ENCODE measurements around the gene FAH.

FAH gene

DNA sequence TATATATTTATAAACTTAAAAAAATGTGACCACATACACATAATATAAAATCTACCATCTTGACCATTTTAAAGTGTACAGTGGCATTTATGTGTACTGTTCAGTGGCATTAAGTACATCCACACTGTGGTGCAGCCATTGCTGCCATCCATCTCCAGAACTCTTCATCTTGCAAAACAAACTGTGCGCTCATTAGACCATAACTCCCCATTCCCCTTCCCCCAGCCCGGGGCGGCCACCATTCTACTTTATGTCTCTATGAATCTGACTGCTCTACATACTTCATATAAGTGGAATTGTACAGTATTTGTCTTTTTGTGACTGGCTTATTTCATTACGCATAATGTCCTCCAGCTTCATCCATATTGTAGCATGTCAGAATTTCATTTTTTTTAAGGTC, 51.4 kb downstream of the FAH start:
- no peak overlapping the region for H3K27ac ChIP-seq
- TF ChIP-seq ZFX (IDR thresholded peaks at IDR 0.05; ENCODE audit: borderline replicate concordance) (no peak), CTCF (IDR thresholded peaks at IDR 0.05) (no peak)

GRCh38 chr15:80207887-80208286, 55.1 kb downstream of the FAH start:
- no peak overlapping the region for H3K27ac ChIP-seq
- TF ChIP-seq ZFX (IDR thresholded peaks at IDR 0.05; ENCODE audit: borderline replicate concordance) (no peak), CTCF (IDR thresholded peaks at IDR 0.05) (no peak)

- TF ChIP-seq ZFX (IDR thresholded peaks at IDR 0.05; ENCODE audit: borderline replicate concordance), result no peak
- no peak for TF ChIP-seq CTCF (IDR thresholded peaks at IDR 0.05)
- H3K27ac ChIP-seq, result no peak overlapping the region
Measured at GRCh38 chr15:80208758-80209734, 56.2 kb downstream of the FAH start.

GRCh38 chr15:80210611-80211573, 58.1 kb downstream of the FAH start:
- TF ChIP-seq CTCF (IDR thresholded peaks at IDR 0.05) (no peak), ZFX (IDR thresholded peaks at IDR 0.05; ENCODE audit: borderline replicate concordance) (no peak)

GRCh38 chr15:80211976-80212375, 59.2 kb downstream of the FAH start:
- no peak for TF ChIP-seq CTCF (IDR thresholded peaks at IDR 0.05)
- no peak for TF ChIP-seq ZFX (IDR thresholded peaks at IDR 0.05; ENCODE audit: borderline replicate concordance)
- H3K27ac ChIP-seq, result no peak overlapping the region

More at GRCh38 chr15:80210611-80211573, 58.1 kb downstream of the FAH start:
- no peak overlapping the region for H3K27ac ChIP-seq

DNA sequence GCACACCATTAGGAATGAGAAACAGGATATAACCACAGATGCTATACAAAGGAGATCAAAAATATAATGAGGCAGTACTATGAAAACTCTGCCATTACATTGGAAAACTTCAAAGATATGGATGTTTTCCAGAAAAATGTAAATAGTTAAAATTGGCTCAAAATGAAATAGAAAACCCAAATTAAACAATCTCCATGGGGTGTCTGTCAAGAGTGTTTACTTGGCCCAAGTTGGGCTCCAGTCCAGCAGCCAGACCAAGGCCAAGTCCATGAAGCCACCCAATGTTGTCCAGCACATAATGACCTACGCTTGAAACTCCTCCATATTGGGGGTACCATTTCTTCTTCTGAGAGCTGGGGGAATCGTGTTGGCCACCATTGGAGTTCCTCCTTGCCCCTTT, 62.1 kb downstream of the FAH start:
- TF ChIP-seq CTCF (IDR thresholded peaks at IDR 0.05) (no peak), ZFX (IDR thresholded peaks at IDR 0.05; ENCODE audit: borderline replicate concordance) (no peak)
- no peak overlapping the region for H3K27ac ChIP-seq

Data from 22Rv1 (cell line).